ENCODE data around the gene ELOA. TPM values are rescaled to one million over a fixed set of nuclear protein-coding genes. Genes with fewer than 3 reads are reported as not detected.

ELOA gene
- total and polyA plus RNA-seq, 2 of the 13 experiments (the other 11 are each of a cell fraction or from before 2014, with no cell fraction given): 14.2 to 28.5 TPM

- no peak for TF ChIP-seq ZBTB10 (CRISPR knock-in tag; IDR thresholded peaks at IDR 0.05; ENCODE audit: borderline replicate concordance)
- 0 out of 2 replicates have a peak, but pooled peaks have one; percentile 77 for TF ChIP-seq NR2C2 (CRISPR knock-in tag; IDR thresholded peaks at IDR 0.05; ENCODE audit: borderline replicate concordance)
- TF ChIP-seq AFF4 (CRISPR knock-in tag; IDR thresholded peaks at IDR 0.05): no peak
- peak; percentile 76 for TF ChIP-seq PATZ1 (CRISPR knock-in tag; IDR thresholded peaks at IDR 0.05)
- peak; percentile 36; the same call in 1 of the 2 replicates for TF ChIP-seq ZFY (CRISPR knock-in tag; IDR thresholded peaks at IDR 0.05)
- no peak for TF ChIP-seq NAIF1 (CRISPR knock-in tag; IDR thresholded peaks at IDR 0.05; ENCODE audit: borderline replicate concordance)
- no peak for TF ChIP-seq KLF9 (CRISPR knock-in tag; IDR thresholded peaks at IDR 0.05; ENCODE audit: low read depth)
- no peak for TF ChIP-seq SIN3B (IDR thresholded peaks at IDR 0.05; ENCODE audit: low read length)
- TF ChIP-seq THAP9 (CRISPR knock-in tag; IDR thresholded peaks at IDR 0.05; ENCODE audit: borderline replicate concordance): peak; percentile 81
- TF ChIP-seq EHMT2 (IDR thresholded peaks at IDR 0.05; ENCODE audit: borderline replicate concordance, low read depth, low read length): no peak
- peak; percentile 49; the same call in 1 of the 2 replicates for TF ChIP-seq MED1 (CRISPR knock-in tag; IDR thresholded peaks at IDR 0.05)
- TF ChIP-seq ZBTB49 (CRISPR knock-in tag; IDR thresholded peaks at IDR 0.05; ENCODE audit: borderline replicate concordance): peak; percentile 33; the same call in 1 of the 2 replicates
- TF ChIP-seq GABPA (IDR thresholded peaks at IDR 0.05; ENCODE audit: low read depth, low read length): no peak
- peak; percentile 97 for TF ChIP-seq GABPA (CRISPR knock-in tag; IDR thresholded peaks at IDR 0.05; ENCODE audit: low read depth)
These were observed 47.6 kb downstream of the ELOA start, which contains the start of gene LYPLA2 (continued) for GRCh38 chr1:23790696-23791515.
